ENCODE results near the gene BIRC5. TPM values are rescaled to one million over a fixed set of nuclear protein-coding genes. Genes with fewer than 3 reads are reported as not detected.

The BIRC5 gene
- total RNA-seq, 1 donor from 2014 or later: 1.1 TPM

DNA sequence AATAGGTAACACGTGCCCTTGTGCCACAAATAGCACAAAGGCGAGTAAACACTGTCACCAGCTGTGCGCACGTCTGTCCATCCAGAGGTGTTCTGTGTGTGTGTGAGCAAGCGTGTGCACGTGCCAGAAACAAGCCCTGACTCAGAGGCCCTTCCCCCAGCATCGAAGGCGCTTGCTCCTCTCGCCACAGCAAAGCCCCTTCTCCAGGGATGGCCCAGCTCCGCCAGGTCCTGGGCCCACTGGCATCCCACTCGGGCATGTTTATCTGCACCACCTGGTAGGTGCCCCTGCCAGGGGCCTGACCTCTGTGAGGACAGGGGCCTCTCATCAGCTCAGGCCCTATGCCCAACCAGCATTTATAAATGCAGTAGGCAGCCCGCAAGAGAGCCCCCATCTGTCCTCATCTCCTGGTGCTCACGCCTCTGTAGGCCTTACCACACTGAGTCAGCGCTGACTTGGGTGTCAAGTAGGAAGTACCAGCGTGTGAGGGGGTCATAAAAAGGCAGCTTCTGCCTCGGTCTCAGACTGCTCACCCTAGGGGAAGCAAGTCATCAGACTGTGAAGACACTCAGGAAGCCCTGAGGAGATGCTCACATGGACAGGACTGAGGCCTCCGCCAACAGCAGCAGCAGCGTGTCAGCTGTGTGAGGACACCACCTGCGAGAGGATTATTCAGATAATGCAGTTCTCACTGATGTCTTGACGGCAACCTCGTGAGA is 28.1 kb downstream of the BIRC5 start:
- ATAC-seq (peak; percentile 77), DNase-seq (no peak)
- H3K9me3 ChIP-seq: no peaks in the 10 kb centered on the region
- no peaks in the 10 kb centered on the region for H3K27me3 ChIP-seq
- H3K27ac ChIP-seq: no peak overlapping the region
- no peaks in the 10 kb centered on the region for H3K36me3 ChIP-seq
- intact Hi-C loops (cut with DNase I): no loop called here
- no peak overlapping the region for H3K4me3 ChIP-seq
- TF ChIP-seq, protein P1, sequence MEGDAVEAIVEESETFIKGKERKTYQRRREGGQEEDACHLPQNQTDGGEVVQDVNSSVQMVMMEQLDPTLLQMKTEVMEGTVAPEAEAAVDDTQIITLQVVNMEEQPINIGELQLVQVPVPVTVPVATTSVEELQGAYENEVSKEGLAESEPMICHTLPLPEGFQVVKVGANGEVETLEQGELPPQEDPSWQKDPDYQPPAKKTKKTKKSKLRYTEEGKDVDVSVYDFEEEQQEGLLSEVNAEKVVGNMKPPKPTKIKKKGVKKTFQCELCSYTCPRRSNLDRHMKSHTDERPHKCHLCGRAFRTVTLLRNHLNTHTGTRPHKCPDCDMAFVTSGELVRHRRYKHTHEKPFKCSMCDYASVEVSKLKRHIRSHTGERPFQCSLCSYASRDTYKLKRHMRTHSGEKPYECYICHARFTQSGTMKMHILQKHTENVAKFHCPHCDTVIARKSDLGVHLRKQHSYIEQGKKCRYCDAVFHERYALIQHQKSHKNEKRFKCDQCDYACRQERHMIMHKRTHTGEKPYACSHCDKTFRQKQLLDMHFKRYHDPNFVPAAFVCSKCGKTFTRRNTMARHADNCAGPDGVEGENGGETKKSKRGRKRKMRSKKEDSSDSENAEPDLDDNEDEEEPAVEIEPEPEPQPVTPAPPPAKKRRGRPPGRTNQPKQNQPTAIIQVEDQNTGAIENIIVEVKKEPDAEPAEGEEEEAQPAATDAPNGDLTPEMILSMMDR (IDR thresholded peaks at IDR 0.05): no peak
- no peaks in the 10 kb centered on the region for H3K4me1 ChIP-seq

DNA sequence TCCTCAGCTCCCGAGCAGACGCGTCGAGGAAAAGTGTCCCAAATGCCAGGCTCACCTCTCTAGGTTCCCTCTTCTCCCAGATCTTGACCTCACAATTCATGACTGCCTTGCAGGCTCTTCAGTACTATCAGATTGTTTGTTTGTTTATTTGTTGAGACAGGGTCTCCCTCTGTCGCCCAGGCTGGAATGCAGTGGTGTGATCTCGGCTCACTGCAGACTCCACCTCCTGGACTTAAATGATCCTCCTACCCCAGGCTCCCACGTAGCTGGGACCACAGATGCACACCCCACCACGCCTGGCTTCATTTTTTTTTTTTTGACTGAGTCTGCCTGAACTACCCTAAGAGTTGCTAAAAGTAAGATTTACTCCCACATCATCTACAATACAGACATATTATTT is 33.3 kb downstream of the BIRC5 start:
- H3K27me3 ChIP-seq: no peaks in the 10 kb centered on the region
- TF ChIP-seq, protein P1 (IDR thresholded peaks at IDR 0.05): no peak
- H3K4me3 ChIP-seq: no peak overlapping the region
- ATAC-seq (no peak), DNase-seq (no peak)
- H3K27ac ChIP-seq: no peak overlapping the region
- no peaks in the 10 kb centered on the region for H3K9me3 ChIP-seq
- intact Hi-C loops (cut with DNase I): no loop called here
- H3K4me1 ChIP-seq: peaks cover 13% of the 10 kb centered on the region
- H3K36me3 ChIP-seq: no peaks in the 10 kb centered on the region

DNA sequence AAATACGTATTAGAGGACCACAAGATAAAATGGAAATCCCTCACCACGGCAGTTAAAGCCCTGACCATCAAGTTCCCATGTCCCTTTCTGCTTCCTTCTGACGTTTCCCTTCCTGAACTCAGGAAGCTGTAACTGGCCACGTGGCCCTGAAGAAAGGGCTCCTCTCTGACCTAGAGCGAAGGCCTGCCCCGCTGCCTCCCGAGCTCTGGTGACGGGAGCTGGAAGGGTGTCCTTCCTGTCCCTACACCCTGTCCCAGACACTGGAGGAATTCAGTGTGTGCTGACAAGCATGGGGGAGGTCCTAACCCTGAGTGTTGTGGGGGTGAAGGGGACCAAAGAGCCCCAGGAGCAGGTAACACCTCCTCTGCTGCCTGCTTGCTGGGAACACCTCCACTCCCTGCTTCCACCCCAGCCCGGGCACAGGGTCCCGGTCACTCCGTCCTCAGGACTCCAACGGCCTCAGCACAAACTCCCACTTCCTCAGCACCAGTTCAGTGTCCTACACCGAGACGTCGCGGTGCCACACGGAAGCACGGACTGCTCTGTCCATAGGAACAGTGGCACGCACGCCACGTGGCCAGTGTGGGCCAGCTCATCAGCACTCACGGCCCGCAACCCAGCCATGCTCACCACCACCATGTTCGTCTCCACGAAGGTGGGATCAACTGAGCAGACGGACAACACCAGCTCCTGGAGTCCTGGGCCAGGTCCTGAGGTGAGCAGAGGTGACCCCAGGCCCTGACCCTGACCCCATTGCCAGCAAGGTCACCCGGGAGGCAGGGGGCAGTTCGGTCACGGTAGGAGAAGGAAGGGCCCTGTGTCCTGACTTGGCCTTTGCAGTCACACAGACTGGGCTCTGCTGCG is 34.2 kb downstream of the BIRC5 start:
- H3K27ac ChIP-seq: no peak overlapping the region
- ATAC-seq: peak; percentile 1
- H3K4me3 ChIP-seq: no peak overlapping the region
- H3K36me3 ChIP-seq: no peaks in the 10 kb centered on the region
- peaks cover 16% of the 10 kb centered on the region for H3K4me1 ChIP-seq
- DNase-seq: peak; percentile 64
- intact Hi-C loops (cut with DNase I): no loop called here
- no peaks in the 10 kb centered on the region for H3K9me3 ChIP-seq
- no peaks in the 10 kb centered on the region for H3K27me3 ChIP-seq
- TF ChIP-seq, protein P1 (IDR thresholded peaks at IDR 0.05): no peak

DNA sequence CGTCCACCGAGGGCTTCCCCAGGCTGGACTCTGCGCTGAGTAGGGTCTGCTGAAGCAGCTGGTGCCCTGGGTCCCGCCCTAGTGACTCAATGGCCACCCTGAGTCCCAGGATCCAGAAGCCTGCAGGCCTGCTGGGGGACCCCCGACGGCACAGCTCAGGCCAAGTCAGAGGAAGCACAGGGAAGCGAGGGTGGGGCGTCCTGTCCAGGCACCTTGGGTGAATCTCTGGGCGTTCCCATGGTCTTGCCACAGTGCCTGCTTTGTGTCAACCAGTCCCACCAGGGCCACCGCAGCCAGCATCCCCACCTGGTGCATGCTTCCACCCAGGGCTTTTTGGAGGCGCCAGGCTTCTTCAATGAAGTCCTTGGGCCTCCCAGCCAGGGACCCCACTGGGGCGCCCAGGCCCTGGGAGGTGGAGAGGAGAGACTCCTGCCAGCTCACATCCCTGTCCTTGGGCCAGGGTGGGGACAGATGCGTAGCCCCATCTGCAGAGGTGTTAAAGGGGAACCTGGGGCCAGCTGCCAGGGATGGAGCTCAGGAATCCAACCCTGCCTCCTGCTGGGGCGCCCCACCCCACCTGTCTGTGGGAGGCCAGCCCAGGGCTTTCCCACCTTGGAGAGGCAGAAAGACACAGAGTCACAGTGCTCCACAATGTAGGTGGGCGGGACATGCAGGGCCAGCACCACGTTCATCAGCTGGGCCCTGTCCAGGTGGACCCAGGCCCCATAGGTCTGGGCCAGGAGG is 35.2 kb downstream of the BIRC5 start:
- no peaks in the 10 kb centered on the region for H3K9me3 ChIP-seq
- ATAC-seq (no peak), DNase-seq (no peak)
- no peak overlapping the region for H3K4me3 ChIP-seq
- H3K27ac ChIP-seq: no peak overlapping the region
- H3K27me3 ChIP-seq: no peaks in the 10 kb centered on the region
- TF ChIP-seq, protein P1 (IDR thresholded peaks at IDR 0.05): no peak
- peaks cover 22% of the 10 kb centered on the region for H3K4me1 ChIP-seq
- no peaks in the 10 kb centered on the region for H3K36me3 ChIP-seq
- intact Hi-C loops (cut with DNase I): no loop called here

DNA sequence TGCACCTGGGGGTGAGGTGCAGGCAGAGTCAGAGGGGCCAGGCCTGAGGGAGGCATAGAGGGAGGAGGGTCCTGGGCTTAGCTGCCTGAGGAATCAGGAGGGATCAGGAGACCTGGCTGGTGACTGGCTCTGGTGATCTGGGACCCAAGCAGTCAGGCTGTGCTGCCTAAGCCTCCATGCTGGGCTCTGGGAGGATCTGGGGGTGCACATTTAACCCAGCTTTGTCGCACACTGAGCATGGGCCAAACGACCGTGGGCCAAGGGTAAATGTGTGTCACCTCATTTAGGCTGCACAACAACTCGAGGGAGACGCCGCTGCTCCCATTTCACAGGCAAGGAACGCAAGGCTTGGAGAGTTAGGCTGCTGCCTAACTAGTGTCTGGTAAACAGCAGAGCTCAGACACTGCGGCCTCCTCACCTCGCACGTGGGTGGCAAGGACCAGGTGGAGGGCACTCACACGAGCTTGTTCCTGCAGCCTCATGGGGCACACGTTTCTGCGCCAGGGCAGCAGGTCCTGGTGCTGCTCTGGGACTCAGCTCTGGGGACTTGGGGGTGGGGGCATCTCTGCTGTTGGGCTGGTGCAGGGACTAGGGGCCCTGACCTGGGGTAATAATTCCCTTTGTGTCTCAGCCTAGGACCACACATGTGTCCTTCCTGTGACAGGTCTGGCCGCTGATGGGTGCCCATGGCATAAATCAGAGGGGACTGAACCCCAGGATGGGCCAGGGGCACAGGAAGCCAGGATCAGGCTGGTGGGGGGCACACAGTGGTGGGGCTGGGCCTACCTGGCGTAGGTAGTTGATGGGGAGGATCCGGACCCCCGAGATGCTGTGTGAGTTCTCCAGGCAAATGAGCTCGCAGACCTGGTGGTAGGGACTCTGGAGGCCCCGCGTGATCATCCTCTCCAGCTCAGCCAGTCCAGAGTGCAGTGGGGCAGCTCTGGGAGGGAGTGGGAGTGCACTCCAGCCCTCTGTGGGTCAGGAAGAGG is 36.1 kb downstream of the BIRC5 start:
- Histone ChIP-seq H3K36me3 (no peaks in the 10 kb centered on the region), H3K27me3 (no peaks in the 10 kb centered on the region), H3K27ac (no peak overlapping the region), H3K4me1 (peaks cover 22% of the 10 kb centered on the region), H3K4me3 (no peak overlapping the region), H3K9me3 (no peaks in the 10 kb centered on the region)
- TF ChIP-seq, protein P1 (IDR thresholded peaks at IDR 0.05): no peak
- ATAC-seq (no peak), DNase-seq (no peak)
- intact Hi-C loops (cut with DNase I): no loop called here

Measured in upper lobe of right lung (tissue), 1 donor.